GM18861 (cell line): ENCODE data around the gene MIPEP.
"Not testable (repeated sequence)": the region's sequence is repeated elsewhere in the genome, so short reads cannot be mapped to it uniquely, and the experiment has no call there.

Experiments used
- ATAC-seq: cut with Tn5 transposase; IDR thresholded peaks from one replicate; pipeline ENCODE4 v1.9.1; 2021; ENCODE audit not compliant: unreplicated experiment

MIPEP gene

DNA sequence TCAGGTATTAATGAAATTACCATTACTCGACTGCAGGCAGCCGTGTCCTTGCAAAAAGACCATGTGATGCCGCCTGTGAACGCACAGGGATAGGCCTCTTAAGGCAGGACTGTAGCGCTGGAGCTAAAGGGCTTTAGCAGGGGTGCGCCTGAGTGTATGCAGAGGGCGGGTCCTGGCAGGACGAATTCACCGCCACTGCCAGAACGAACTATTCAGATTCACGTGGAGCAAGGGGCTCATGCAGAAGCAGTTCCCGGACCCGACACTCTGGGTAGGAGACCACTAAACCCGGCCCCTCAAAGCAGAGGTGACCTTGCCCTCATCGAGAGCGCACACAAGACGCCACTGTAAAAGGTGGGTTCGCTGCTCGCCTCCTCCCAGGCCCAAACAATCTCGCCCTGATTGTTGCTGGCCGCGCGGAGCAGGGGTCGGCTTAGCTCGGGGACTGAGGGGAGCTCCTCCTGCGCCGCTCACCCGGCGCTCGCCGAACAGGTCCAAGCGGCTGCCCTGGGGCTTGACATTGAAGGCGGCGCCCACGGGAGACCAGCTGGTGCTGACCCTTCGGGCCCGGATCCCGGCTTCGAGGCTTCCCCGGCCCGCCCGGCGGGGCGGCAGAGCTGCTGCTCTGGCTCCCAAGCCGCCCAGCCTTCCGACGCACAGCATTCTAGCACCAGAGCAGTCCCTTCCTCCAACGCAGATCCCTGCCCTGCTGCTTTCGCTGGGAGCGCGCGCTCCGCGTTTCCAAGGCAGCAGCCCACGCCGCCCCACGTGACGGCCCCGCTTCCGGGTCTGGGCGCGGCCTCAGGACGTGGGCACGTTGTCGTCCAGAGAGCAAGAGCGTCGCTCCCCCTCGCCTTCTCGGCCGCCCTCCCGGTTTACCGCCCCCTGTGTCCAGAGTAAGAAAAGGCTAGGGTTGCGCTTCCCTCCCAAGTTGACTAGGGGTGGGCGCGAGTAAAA lies at the start of gene MIPEP:
Gene MIPEP, minus strand, starts transcription at position 743 of the 957 bp plus-strand sequence. Its CDS starts 80 bp downstream, at position 663.
- ATAC-seq: peak; percentile 83

DNA sequence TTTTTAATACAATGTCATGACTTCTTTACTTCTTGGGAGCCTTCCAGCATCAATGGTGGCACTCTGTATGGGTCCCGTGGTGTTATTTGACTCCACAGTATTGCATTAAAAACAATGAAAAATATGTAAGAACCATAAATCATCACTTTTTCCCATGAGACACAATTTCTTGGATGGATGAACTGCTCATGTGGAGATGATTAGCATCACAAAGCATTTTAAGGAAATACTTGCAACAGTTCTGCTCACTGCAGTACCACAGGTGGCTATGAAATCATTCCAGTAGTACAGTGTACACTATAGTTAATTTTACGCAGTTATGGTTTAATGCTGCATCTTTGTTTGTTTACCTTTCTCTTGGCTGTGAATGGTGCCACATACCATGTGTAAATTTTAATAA lies 45.3 kb upstream of the MIPEP start:
- no peak for ATAC-seq

DNA sequence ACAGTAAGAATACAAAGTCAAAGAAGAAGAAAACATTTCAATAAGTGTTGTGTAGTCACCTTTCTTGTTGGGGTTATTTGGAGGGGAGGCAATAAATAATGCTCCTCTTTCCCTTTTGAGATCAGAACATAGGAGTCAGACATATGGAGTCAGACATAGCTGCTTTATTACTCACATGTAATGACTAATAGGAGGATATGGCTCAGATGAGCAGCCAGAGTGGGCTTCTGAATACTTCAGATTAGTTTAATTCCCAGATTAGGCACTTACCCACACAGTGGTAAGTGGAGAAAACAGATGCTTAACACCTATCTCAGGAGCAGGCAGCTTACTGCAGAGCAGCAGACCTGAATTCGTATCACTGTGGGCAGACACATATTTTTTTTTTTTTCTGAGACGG lies 39.8 kb upstream of the MIPEP start:
- ATAC-seq: no peak

DNA sequence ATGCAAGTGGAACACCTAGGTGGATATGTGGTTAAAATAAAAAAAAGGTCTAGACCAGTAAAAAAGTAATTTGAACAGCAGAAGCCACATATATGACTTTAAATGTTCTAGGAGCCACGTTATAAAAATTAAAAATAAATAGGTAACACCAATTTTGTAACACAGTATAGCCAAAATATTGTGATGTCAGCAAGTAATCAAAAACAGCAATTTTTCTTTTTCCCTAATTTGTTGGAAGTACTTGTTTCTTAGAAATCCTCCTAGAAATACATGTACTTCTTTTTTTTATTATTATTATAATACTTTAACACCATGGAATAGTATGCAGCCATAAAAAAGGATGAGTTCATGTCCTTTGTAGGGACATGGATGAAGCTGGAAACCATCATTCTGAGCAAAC lies 33.8 kb upstream of the MIPEP start:
- ATAC-seq: no peak

DNA sequence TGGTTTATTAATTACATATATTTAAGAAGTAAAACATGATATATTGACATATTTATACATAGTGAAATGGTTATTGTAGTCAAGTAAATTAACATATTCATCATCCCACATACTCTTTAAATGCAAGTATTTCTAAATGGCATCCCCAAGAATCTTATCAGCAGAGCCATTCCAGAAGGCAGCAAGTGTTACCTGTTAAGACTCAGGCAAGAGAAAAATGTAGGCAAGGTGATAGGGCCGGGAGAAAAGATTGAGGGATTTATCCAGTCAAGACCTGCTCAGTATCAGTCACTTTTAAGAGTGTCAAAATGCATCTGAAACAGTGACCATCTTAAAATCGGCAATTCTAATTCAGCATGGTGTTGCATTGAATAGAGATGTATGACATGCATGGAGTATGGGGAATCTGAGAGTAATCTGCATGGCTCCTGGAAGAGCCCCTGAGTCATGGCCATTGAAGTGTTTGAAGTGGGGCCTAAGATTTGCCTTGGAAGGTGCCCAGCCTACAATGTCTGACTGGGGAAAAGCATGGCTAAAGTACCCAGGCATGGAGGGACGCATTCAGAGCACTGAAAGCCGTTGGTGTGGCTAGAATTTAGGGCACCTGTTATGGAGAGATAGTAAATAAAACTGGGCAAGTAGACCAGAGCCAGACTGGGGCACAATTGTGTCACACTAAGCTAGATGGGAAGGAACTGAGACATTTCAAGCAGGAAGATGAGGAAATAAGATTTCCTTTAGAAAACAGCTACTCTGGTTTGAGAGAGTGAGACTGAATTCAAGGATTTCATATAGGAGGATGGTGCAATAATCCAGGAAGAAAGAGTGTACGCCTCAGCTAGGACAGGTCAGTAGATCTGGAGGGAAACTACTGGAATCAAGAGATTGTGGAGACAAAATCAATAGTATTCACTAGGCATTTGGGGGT lies 33.1 kb upstream of the MIPEP start:
- no peak for ATAC-seq

DNA sequence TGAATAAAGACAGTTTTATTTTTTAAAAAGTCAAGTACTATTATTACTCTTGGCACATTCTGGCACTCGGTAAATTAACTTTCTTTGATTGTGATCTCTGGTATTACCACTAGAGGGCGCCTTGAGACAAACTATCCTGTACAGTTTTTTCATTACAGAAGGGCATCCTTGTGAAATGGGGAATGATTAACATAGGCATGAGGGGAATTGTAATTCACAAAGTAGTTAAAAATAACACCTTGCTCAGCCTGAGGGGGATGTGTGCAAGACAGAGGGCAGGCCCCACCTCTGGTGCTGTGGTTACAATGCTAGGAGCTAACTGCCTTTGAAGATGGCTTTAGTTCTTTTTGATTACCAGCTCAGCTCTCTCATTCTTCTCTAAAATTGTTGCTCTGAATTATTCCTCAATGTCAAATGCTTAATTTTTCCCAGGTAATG lies 32.3 kb upstream of the MIPEP start:
- peak; percentile 43 for ATAC-seq

DNA sequence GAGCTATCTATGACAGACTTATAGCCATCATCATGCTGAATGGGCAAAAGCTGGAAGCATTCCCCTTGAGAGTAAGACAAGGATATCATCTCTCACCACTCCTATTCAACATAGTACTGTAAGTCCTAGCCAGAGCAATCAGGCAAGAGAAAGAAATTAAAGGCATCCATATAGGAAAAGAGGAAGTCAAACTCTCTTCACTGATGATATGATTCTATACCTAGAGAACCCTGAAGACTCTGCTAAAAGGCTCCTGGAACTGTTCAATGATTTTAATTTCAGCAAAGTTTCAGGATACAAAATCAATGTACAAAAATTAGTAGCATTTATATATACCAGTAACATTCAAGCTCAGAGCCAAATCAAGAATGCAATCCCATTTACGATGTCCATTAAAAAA lies 29.8 kb upstream of the MIPEP start:
- no peak for ATAC-seq

DNA sequence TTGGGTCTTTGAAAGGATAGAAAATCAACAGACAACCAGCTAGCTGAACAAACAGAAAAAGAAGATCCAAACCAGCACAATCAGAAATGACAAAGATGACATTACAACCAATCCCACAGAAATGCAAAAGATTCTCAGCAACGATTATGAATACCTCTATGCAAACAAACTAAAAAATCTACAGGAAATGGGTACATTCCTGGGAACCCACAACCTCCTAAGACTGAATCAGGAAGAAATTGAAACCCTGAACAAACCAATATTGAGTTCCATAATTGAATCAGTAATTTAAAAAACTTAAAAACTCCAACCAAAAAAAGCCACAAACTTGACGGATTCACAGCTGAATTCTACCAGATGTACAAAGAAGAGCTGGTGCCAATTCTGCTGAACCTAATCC lies 29.0 kb upstream of the MIPEP start:
- no peak for ATAC-seq

DNA sequence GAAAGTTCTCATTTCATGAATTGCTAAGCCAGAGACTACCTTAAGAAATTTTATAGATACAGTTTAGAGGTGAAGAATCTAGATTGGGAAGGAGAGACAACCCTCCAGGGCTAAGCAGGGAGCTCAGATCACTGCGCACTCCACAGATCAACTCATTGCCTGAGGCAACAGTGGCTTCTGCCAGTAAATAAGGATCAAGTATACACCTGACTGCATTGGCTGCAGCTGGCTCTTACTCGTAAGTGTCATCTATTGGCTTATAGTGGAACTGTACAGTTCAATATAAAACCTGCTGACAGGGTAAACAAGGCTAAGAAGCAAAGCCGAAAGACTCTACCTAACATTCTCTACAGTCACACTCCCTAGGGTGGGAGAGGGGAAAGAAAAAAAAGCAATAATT lies 26.1 kb upstream of the MIPEP start:
- ATAC-seq: no peak

DNA sequence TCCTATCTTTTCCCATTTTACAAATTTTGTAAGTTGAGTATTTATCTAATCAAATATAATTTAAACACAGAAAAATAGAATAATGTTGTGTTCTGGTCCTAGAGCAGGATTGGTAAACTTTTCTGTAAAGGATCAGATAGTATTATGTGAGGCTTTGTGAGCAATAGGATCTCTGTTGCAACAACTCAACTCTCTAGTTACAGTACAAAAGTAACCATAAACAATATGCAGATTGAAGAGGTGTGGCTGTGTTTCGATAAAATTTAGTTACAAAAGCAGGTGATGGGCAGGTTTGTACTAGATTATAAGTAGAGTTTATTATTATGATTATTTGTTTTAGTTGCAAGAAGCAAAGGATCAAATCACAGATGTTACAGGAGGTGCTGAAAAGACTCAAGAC lies 23.3 kb upstream of the MIPEP start:
- no peak for ATAC-seq

DNA sequence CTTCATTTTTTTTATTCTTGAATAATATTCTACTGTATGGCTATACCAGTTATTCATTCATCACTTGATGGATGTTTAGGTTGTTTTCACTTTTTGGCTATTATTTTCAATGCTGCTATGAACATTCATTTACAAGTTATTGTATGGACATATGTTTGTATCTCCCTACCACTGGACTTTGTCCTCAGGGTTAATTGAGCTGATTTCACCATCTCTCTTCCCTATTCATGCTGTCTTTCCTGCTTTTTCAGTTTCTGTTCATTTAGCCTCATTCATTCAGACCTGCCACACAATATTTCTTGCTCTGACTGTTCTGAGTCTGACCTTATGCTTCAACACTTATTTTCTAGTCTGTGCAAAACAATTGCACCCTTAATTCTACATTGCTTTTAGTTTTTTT lies 20.4 kb upstream of the MIPEP start:
- ATAC-seq: no peak

DNA sequence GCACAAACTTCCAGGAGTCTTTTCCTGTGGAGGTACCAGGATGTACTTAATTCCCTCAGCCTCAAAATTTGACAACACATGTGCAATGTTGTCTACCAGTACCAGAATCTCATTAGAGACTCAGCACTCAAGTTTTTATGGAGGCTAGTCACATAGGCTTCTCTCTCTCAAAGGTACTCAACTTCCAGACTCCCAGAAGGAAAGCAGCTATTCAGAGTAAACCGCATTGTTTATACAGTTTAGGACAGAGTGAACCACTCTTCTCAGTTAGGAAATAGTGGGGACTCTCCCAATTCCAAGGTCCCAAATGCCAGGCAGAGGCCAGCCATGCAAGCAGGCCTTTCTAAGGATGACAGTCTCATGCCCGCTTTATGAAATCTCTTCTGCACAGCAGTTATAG lies 16.6 kb upstream of the MIPEP start:
- no peak for ATAC-seq

DNA sequence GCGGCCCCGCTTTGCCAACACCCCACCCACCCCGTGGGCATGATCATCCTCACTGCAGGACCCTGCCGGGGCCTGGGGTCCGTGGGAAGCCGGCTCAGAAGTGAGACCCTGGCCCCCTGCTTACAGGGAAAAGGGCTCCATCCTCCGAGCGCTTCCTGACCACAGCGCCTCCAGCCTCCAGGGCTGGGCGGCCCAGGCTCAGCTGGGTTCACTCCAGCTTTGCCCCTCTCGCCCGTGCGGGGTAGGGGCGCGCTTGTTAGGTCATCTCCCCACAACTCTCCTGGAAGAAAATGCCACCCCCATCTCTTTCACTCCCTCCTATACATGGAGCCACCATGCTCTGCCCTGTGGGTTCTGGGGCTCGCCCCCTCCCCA lies 14.7 kb upstream of the MIPEP start:
- ATAC-seq: no peak

DNA sequence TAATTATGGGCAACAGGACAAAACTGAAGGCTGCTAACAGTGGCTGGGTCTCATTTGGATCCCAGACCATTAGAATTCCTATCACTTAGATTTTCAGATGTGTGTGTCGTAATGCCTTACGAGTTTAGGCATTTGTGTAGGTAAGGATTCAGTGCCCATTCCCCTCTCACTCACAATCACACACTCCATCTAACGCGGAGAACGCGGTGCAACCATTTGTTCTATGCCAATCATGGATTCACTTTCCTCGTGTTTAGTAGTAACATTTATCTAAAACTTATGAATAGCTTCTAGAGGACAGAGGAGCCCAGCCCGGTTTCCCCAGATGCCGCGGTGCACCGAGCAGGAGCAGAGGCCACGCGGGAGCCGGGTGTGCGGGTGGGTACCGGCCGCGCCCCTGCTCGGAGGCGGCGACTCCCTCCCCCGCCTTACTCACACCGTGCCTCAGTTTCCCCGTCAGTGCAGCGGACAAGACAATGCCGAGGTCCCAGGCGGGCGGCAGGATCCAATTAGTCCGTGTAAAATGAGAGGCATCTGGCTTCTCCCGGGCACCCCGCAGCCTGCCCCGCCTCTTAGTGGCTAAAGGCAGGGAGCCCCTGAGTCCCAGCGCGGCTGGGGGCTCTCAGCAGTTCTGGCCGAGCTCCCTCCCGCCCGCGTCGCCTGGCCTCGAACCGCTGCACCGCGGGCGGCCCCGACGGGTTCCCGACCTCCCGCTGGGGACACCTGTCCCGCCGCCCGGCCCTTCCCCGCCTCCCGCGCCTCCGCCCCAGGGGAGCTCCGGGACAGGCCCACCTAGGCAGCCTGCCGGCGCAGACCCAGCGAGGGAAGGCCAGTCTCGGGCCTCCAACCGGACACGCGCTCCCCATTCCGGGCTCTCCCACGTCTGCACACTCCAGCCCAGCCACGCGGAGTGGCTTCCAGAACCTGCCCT lies 14.0 kb upstream of the MIPEP start:
- no peak for ATAC-seq

DNA sequence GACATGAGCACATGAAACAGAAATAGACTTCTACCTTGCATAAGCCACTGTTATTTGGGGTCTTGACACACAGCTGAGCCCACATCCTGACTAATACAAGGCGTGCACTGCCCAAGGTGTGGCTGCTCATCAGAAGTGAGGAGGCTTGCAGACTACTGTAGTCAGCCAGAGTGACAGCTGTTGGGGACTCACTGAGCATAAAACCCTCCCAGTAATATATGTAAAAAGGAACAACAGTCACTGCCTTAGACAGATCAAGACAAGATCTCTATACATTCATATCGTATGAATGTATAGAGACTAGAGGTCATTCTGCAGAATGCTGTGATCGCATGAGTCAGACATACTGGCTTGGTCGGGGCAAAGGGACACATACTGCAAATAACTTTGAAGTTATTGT lies 12.2 kb upstream of the MIPEP start:
- no peak for ATAC-seq

DNA sequence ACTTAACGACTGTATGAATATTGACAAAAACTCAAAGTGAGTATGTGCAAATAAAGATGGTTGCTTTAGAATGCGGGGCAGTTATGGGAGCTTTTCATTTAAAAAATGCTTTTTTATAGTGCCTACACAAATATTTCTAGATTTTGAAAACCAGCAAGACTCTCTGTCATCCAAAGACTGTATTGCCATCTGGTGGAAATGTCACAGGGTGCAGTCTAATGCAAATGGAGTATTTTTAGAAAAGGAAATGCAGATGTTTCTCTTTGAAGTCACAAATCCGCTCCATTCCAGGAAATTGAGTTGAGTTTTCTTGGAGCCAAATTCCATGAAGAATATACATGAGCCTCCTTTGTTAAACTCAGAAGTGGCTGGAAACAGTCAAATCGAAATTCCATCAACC lies 10.4 kb upstream of the MIPEP start:
- no peak for ATAC-seq

DNA sequence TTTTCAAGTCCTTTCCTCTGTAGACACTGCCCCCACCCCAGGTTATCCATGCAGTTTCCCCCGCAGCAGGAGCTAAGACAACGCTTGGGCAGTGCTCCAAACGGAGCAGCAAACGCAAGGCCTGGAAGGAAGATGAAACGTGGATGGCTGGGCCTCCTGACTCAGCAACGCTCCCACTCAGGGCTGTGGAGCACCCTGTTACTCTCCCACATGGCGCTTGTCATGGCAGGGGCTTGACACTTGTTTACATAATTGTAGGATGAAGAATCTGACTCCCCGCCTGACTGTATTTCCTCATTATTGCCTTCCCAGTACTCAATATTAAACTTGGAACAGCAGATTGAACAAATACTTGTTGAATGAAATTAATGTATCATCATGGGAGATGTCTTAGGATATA lies 8.9 kb upstream of the MIPEP start:
- no peak for ATAC-seq

DNA sequence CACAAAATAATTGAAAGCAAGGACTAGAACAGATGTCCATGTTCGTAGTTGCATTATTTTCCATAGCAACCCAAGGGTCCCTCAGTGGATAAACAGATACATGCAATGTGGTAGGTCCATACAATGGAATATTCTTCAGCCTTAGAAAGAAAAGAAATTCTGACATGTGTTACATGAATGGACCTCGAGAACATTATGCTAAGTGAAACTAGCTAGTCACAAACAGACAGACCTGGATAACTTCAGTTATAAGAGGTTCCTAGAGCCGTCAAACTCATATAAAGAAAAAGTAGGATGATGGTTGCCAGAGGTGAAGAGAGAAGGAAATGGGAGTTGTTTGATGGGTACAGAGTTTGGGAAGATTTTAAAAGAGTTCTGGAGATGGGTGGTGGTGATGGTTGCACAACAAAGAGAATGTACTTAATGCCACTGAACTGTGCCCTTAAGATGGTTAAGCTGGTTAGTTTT lies 8.3 kb upstream of the MIPEP start, which contains the start of gene C1QTNF9B:
Gene C1QTNF9B, minus strand, starts transcription at position 51 of the 468 bp plus-strand sequence.
- ATAC-seq: not testable (repeated sequence)

DNA sequence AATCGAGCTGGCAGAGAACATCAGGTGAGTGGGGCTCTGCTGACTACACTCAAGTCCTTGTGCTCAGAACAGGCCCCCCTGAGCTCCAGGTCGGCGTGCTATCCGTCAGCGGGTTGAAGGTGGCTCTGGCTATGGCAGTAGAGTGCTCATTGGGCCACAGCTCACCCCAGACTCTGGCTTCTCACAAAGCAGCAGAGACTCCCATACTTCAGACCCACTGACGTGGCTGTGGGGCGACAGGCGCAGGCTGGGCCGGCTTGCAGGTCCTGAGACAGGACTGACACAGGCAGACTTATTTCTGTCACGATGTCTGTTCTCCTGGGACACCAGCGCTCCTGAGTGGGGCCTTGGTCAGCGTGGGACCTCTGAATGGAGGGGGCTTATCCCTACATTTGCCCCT lies 5.5 kb upstream of the MIPEP start:
- not testable (repeated sequence) for ATAC-seq

DNA sequence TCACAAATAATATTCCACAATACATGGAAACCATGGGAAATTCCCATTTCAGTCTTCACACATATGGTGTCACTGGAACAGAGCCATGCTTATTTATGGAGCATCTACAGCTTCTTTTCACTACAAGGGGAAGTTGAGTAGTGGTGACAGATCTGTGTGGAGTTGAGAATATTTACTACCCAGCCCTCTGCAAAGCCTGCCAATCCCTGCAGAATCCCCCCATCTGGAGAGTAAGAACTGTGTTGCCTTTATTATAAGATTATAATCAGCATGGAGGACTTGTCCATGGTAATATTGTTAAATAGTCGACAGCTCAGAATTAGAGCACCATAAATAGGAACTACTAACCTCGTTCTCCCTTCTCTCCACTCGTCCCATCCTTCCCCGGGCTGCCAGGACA lies 4.6 kb upstream of the MIPEP start:
- not testable (repeated sequence) for ATAC-seq
